AG04450 (cell line): ENCODE results near the gene CDH13. TPM values are rescaled to one million over a fixed set of nuclear protein-coding genes. Genes with fewer than 3 reads are reported as not detected.

Experiments used
- CTCF ChIA-PET: fragments of 300-600, 350-600 bp; formaldehyde crosslinking; extraction: SDS; loops from one replicate; lab custom pipeline; 2022; ENCODE audit warnings: antibody characterized with exemption, inconsistent platforms; lab: Charles Lee
- POLR2A ChIA-PET: fragments of 350-600 bp; formaldehyde crosslinking; extraction: SDS; loops from one replicate; lab custom pipeline; 2021; ENCODE audit warnings: antibody characterized with exemption, inconsistent platforms; lab: Yijun Ruan, JAX
- DNase-seq: peaks from one replicate; pipeline ENCODE4 v3.0.0-alpha.2; 2011; ENCODE audit warnings: low read depth, low spot score
- H3K27ac ChIP-seq: one replicate; pipeline ENCODE4 v1.5.1; 2012; ENCODE audit warnings: low read depth, low read length, control low read depth
- H3K27me3 ChIP-seq: one replicate; pipeline ENCODE4 v1.6.0; 2012; ENCODE audit warnings: low read length; ENCODE audit not compliant: control insufficient read depth, insufficient read depth
- H3K4me3 ChIP-seq: 2 replicates; pipeline ENCODE4 v1.5.1; 2011; ENCODE audit warnings: mild to moderate bottlenecking, low read depth, low read length, control low read depth
- H3K9me3 ChIP-seq: 2 replicates; pipeline ENCODE4 v1.5.1; 2012; ENCODE audit warnings: low read length; ENCODE audit not compliant: control insufficient read depth, insufficient read depth
- polyA plus RNA-seq: library from polyadenylated mRNA; depleted of rRNA; stranded (reverse); fragments of >200 nt; gene quantifications from 2 replicates; pipeline ENCODE4 v1.2.3, GENCODE V29; 2011
- TF ChIP-seq, protein P1 (sequence below): IDR thresholded peaks from 2 replicates; pipeline ENCODE4 v1.5.1; 2011; ENCODE audit warnings: low read depth, low read length, control low read depth, inconsistent platforms

Gene CDH13
- polyA plus RNA-seq, 1 experiment = 55.0 TPM

GRCh38 chr16:83842756-83843507 is 1216.2 kb downstream of the CDH13 start:
- Histone ChIP-seq H3K27ac (no peak overlapping the region), H3K27me3 (peaks cover 5% of the 10 kb centered on the region), H3K9me3 (peaks cover 3% of the 10 kb centered on the region; the same call in 1 of the 2 replicates), H3K4me3 (no peak overlapping the region)
- CTCF ChIA-PET = interaction anchor here (1.0 to 3.2 kb wide), 2 partner anchors 16 to 35 kb away, joined by 3 to 10 read pairs; no protein-coding TSS in a partner anchor
- POLR2A ChIA-PET = no interaction called here
- TF ChIP-seq, protein P1, sequence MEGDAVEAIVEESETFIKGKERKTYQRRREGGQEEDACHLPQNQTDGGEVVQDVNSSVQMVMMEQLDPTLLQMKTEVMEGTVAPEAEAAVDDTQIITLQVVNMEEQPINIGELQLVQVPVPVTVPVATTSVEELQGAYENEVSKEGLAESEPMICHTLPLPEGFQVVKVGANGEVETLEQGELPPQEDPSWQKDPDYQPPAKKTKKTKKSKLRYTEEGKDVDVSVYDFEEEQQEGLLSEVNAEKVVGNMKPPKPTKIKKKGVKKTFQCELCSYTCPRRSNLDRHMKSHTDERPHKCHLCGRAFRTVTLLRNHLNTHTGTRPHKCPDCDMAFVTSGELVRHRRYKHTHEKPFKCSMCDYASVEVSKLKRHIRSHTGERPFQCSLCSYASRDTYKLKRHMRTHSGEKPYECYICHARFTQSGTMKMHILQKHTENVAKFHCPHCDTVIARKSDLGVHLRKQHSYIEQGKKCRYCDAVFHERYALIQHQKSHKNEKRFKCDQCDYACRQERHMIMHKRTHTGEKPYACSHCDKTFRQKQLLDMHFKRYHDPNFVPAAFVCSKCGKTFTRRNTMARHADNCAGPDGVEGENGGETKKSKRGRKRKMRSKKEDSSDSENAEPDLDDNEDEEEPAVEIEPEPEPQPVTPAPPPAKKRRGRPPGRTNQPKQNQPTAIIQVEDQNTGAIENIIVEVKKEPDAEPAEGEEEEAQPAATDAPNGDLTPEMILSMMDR = no peak
- no peak for DNase-seq

DNA sequence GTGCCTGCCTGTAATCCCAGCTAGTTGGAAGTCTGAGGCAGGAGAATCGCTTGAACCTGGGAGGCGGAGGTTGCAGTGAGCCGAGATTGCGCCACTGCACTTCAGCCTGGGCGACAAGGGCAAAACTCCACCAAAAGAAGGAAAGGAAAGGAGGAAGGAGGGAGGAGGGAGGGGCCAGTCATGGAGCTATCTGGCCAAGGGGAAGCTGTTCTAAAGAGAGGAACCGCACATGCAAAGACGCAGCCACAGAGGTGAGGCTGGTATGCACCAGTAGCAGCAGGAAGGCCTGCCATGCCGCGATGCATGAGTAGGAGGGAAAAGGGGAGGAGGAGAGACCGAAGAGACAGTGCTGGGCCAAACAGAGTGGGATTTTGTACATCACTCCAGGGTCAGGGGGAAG is 1216.9 kb downstream of the CDH13 start:
- ChIA-PET POLR2A (no interaction called here), CTCF (interaction anchor here (3.2 kb wide), 1 partner anchor 17 kb away, joined by 10 read pairs; no protein-coding TSS in a partner anchor)
- TF ChIP-seq, protein P1 = no peak

GRCh38 chr16:83845263-83845662 is 1218.5 kb downstream of the CDH13 start:
- POLR2A ChIA-PET = no interaction called here

More for the DNA sequence above, 1216.9 kb downstream of the CDH13 start:
- Histone ChIP-seq H3K4me3 (no peak overlapping the region), H3K27ac (no peak overlapping the region), H3K9me3 (peaks cover 3% of the 10 kb centered on the region; the same call in 1 of the 2 replicates), H3K27me3 (peaks cover 8% of the 10 kb centered on the region)
- DNase-seq = no peak

DNA sequence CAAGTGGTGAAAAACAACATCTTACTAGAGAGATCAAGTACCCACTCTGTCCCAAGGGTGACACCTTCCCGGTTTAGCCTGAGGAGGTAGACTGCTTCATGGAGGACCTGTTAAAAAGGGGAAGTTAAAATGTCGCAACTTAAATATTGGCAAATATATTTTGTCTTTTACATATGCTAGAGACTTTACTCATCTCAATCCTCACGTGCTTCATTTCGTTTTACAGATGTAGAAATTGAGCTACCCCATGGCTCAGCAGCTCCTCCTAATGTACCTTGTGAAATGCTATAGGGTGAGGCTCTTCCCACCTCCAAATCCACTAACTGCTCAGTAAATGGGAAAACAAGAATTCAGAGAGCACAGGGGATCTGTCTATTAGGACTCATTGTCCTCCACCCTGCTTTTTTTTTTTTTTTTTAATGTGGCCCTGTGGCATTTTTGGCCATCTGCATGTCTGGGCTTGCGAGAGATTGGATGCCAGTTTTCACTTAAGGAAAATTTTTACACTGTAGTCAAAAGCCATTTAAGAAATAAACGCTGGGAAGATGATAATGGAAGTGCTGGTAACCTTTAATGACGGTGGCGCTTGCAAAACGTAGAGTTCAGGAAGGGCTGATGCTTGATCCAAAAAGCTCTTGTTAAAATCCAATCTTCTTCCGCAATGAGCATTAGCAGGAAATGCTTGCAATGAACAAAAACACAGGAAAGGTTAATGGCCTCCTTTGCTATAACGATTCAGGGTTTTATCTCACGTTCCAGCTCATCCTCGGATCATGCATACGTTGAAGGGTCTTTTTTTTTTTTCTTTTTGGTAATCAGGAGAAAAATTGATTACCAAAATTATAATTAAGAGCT is 1220.8 kb downstream of the CDH13 start:
- Histone ChIP-seq H3K27me3 (peaks cover 16% of the 10 kb centered on the region), H3K4me3 (no peak overlapping the region), H3K27ac (no peak overlapping the region), H3K9me3 (peaks cover 3% of the 10 kb centered on the region; the same call in 1 of the 2 replicates)
- no peak for DNase-seq
- TF ChIP-seq, protein P1 = no peak
- POLR2A ChIA-PET = no interaction called here
- CTCF ChIA-PET = interaction anchor here (0.5 to 0.6 kb wide), 2 partner anchors 18 to 400 kb away, joined by 3 to 4 read pairs; no protein-coding TSS in a partner anchor

More at GRCh38 chr16:83845263-83845662, 1218.5 kb downstream of the CDH13 start:
- peaks cover 14% of the 10 kb centered on the region for H3K27me3 ChIP-seq
- DNase-seq = no peak
- H3K9me3 ChIP-seq = peaks cover 3% of the 10 kb centered on the region; the same call in 1 of the 2 replicates
- TF ChIP-seq, protein P1 = no peak
- no peak overlapping the region for H3K4me3 ChIP-seq
- CTCF ChIA-PET = no interaction called here
- no peak overlapping the region for H3K27ac ChIP-seq
